ENCODE measurements around the gene DNAL1.

GRCh38 chr14:73715707-73716106 lies 70.9 kb downstream of the DNAL1 start:
- TF ChIP-seq CTCF (IDR thresholded peaks at IDR 0.05) (no peak), POLR2A (IDR thresholded peaks at IDR 0.05) (no peak), EP300 (IDR thresholded peaks at IDR 0.05) (no peak)
